ENCODE measurements around the gene FAM222A. TPM values are rescaled to one million over a fixed set of nuclear protein-coding genes. Genes with fewer than 3 reads are reported as not detected.

FAM222A gene
- total RNA-seq, 1 experiment from 2014 or later: 1.6 TPM

DNA sequence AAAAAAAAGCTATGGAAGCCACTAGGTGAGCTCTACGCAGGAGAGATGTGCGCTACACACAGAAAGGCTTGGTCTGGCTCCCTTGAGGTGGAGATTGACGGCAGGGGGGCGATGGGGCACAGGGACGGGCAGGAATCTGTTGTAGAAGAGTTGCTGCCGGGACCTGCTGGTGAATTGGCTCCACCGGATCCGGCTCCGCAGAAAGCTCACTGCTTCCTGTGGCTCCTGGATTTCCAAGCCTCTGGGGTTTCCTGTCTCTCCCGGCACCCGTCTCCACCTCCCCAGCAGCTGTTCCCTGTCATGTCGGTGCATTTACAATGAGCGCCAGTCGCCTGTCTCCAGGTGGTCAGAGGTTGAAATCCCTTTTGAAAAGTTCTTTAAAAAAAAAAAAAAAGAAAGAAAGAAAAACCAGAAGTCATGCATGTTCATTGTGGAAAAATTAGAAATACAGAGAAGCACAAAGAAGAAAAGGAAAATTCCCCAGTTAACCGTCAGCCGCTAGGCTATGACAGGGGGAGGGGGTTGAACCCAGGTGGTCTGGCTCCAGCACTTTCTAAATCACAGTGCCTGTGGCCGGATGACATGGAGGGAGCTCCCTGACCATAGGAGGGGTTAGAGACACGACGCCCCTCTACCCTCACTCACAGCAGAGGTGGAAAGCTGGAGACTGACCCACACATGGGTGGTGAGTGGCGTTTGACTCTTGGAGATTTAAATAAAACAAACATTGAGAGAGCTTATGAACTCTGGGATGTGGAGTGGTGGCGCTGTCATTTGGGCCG is 20.8 kb downstream of the FAM222A start:
- H3K4me3 Mint-ChIP-seq: peak overlapping the region; percentile 48
- peaks cover 34% of the 10 kb centered on the region for H3K4me1 Mint-ChIP-seq
- ChIA-PET CTCF (interaction anchor here (0.6 to 3.0 kb wide), 13 partner anchors 12 to 215 kb away, joined by 3 to 28 read pairs (median 5); partner anchors contain the start of gene FAM222A), POLR2A (interaction anchor here (0.6 to 0.8 kb wide), 3 partner anchors 21 to 716 kb away, joined by 3 to 4 read pairs (median 3); partner anchors contain the start of genes ARPC3 and FAM222A)
- no peaks in the 10 kb centered on the region for H3K36me3 Mint-ChIP-seq
- DNase-seq (ENCODE audit: low spot score) (peak; percentile 62), ATAC-seq (peak; percentile 62)
- TF ChIP-seq HMGA2 (CRISPR knock-in tag; IDR thresholded peaks at IDR 0.05): no peak
- TF ChIP-seq ZNF219 (CRISPR knock-in tag; IDR thresholded peaks at IDR 0.05; ENCODE audit: borderline replicate concordance): no peak
- TF ChIP-seq, protein P1, sequence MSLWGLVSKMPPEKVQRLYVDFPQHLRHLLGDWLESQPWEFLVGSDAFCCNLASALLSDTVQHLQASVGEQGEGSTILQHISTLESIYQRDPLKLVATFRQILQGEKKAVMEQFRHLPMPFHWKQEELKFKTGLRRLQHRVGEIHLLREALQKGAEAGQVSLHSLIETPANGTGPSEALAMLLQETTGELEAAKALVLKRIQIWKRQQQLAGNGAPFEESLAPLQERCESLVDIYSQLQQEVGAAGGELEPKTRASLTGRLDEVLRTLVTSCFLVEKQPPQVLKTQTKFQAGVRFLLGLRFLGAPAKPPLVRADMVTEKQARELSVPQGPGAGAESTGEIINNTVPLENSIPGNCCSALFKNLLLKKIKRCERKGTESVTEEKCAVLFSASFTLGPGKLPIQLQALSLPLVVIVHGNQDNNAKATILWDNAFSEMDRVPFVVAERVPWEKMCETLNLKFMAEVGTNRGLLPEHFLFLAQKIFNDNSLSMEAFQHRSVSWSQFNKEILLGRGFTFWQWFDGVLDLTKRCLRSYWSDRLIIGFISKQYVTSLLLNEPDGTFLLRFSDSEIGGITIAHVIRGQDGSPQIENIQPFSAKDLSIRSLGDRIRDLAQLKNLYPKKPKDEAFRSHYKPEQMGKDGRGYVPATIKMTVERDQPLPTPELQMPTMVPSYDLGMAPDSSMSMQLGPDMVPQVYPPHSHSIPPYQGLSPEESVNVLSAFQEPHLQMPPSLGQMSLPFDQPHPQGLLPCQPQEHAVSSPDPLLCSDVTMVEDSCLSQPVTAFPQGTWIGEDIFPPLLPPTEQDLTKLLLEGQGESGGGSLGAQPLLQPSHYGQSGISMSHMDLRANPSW (CRISPR knock-in tag; conservative IDR thresholded peaks at IDR 0.05; ENCODE audit: low read depth): no peak
- TF ChIP-seq, protein P2, sequence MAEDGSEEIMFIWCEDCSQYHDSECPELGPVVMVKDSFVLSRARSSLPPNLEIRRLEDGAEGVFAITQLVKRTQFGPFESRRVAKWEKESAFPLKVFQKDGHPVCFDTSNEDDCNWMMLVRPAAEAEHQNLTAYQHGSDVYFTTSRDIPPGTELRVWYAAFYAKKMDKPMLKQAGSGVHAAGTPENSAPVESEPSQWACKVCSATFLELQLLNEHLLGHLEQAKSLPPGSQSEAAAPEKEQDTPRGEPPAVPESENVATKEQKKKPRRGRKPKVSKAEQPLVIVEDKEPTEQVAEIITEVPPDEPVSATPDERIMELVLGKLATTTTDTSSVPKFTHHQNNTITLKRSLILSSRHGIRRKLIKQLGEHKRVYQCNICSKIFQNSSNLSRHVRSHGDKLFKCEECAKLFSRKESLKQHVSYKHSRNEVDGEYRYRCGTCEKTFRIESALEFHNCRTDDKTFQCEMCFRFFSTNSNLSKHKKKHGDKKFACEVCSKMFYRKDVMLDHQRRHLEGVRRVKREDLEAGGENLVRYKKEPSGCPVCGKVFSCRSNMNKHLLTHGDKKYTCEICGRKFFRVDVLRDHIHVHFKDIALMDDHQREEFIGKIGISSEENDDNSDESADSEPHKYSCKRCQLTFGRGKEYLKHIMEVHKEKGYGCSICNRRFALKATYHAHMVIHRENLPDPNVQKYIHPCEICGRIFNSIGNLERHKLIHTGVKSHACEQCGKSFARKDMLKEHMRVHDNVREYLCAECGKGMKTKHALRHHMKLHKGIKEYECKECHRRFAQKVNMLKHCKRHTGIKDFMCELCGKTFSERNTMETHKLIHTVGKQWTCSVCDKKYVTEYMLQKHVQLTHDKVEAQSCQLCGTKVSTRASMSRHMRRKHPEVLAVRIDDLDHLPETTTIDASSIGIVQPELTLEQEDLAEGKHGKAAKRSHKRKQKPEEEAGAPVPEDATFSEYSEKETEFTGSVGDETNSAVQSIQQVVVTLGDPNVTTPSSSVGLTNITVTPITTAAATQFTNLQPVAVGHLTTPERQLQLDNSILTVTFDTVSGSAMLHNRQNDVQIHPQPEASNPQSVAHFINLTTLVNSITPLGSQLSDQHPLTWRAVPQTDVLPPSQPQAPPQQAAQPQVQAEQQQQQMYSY (CRISPR knock-in tag; IDR thresholded peaks at IDR 0.05): peak; percentile 95
- no peaks in the 10 kb centered on the region for H3K9me3 Mint-ChIP-seq
- peak overlapping the region; percentile 15; the same call in 1 of the 2 replicates for H3K27ac Mint-ChIP-seq
- no peaks in the 10 kb centered on the region for H3K27me3 Mint-ChIP-seq (ENCODE audit: low read depth)

DNA sequence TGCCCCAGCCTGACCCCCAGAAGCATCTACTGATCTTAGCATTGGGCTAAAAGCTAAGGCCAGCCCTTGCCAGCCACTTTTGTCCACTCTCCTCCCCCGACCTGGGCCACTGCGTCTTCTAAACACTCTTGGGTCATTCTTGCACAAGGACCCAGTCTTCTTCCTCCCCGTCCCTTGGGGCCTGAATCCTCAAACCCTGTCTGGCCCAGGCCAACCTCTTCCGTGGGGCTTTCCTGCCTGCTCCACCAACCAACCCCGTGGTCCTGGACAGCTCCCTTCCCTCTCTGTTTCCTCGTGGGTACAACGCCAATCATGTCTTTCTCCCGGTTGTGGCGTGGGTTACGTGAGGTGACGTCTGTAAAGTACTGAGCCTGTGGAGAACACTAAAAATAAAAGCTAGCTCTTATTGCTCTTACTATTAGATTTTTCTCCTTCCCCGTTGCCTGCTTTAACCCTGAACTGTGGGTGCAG is 21.5 kb downstream of the FAM222A start:
- H3K27ac Mint-ChIP-seq: no peak overlapping the region
- DNase-seq (ENCODE audit: low spot score): peak; percentile 11
- POLR2A ChIA-PET: interaction anchor here (0.8 kb wide), 1 partner anchor 21 kb away, joined by 3 read pairs; the partner anchor contains the start of gene FAM222A
- CTCF ChIA-PET: interaction anchor here (0.6 to 3.0 kb wide), 11 partner anchors 12 to 216 kb away, joined by 3 to 28 read pairs (median 10); partner anchors contain the start of gene FAM222A
- no peaks in the 10 kb centered on the region for H3K36me3 Mint-ChIP-seq
- TF ChIP-seq FOXP1 (CRISPR knock-in tag; IDR thresholded peaks at IDR 0.05; ENCODE audit: borderline replicate concordance) (no peak), OVOL2 (CRISPR knock-in tag; IDR thresholded peaks at IDR 0.05; ENCODE audit: borderline replicate concordance) (no peak), PRRX2 (CRISPR knock-in tag; IDR thresholded peaks at IDR 0.05) (no peak)
- TF ChIP-seq, protein P3, sequence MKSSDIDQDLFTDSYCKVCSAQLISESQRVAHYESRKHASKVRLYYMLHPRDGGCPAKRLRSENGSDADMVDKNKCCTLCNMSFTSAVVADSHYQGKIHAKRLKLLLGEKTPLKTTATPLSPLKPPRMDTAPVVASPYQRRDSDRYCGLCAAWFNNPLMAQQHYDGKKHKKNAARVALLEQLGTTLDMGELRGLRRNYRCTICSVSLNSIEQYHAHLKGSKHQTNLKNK (CRISPR knock-in tag; IDR thresholded peaks at IDR 0.05): no peak
- H3K4me1 Mint-ChIP-seq: peaks cover 34% of the 10 kb centered on the region
- no peak overlapping the region for H3K4me3 Mint-ChIP-seq
- no peaks in the 10 kb centered on the region for H3K27me3 Mint-ChIP-seq (ENCODE audit: low read depth)
- no peaks in the 10 kb centered on the region for H3K9me3 Mint-ChIP-seq
- ATAC-seq: no peak

DNA sequence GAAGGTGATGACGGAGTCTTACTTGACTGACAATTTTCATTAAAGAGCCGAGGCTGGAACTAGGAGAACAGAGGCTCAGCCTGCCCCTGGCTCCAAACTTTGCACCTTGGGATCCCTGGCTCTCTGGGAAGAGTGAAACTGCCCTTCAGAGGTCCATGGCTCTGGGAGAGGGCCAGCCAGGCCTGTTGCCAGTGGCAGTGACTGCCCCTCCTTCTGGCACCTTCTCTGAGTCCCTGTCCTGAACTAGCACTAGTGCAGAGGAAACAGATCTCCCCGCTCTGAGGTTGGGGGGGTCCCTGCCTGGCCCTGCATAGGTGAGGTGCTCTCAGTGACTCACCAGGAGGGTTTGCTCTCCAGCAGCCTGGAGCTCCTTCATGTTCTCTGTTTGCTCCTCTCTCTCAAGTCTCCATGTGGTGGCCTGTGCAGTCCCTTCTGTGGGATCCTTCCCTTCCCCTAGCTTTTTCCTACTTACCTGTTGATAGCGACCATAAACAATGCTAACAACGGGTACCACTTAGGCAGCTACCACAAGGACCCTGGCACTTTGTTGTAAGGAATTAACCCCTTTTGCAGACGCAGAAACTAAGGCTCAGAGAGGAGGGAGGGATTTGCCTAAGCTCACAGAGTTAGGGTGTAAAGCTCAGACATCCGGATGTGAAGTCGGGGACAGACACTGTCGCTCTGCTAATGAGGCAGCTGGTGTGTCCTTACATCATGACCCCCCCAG is 22.4 kb downstream of the FAM222A start:
- Mint-ChIP-seq H3K4me1 (peaks cover 34% of the 10 kb centered on the region), H3K36me3 (no peaks in the 10 kb centered on the region), H3K9me3 (no peaks in the 10 kb centered on the region), H3K27me3 (ENCODE audit: low read depth) (no peaks in the 10 kb centered on the region), H3K4me3 (no peak overlapping the region), H3K27ac (no peak overlapping the region)
- ChIA-PET CTCF (interaction anchor here (0.6 to 5.4 kb wide), 7 partner anchors 16 to 304 kb away, joined by 3 to 50 read pairs (median 6); no protein-coding TSS in a partner anchor), POLR2A (no interaction called here)
- DNase-seq (ENCODE audit: low spot score) (peak; percentile 9), ATAC-seq (no peak)
- TF ChIP-seq, protein P4, sequence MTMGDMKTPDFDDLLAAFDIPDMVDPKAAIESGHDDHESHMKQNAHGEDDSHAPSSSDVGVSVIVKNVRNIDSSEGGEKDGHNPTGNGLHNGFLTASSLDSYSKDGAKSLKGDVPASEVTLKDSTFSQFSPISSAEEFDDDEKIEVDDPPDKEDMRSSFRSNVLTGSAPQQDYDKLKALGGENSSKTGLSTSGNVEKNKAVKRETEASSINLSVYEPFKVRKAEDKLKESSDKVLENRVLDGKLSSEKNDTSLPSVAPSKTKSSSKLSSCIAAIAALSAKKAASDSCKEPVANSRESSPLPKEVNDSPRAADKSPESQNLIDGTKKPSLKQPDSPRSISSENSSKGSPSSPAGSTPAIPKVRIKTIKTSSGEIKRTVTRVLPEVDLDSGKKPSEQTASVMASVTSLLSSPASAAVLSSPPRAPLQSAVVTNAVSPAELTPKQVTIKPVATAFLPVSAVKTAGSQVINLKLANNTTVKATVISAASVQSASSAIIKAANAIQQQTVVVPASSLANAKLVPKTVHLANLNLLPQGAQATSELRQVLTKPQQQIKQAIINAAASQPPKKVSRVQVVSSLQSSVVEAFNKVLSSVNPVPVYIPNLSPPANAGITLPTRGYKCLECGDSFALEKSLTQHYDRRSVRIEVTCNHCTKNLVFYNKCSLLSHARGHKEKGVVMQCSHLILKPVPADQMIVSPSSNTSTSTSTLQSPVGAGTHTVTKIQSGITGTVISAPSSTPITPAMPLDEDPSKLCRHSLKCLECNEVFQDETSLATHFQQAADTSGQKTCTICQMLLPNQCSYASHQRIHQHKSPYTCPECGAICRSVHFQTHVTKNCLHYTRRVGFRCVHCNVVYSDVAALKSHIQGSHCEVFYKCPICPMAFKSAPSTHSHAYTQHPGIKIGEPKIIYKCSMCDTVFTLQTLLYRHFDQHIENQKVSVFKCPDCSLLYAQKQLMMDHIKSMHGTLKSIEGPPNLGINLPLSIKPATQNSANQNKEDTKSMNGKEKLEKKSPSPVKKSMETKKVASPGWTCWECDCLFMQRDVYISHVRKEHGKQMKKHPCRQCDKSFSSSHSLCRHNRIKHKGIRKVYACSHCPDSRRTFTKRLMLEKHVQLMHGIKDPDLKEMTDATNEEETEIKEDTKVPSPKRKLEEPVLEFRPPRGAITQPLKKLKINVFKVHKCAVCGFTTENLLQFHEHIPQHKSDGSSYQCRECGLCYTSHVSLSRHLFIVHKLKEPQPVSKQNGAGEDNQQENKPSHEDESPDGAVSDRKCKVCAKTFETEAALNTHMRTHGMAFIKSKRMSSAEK (CRISPR knock-in tag; IDR thresholded peaks at IDR 0.05; ENCODE audit: borderline replicate concordance): no peak
- TF ChIP-seq SOX15 (CRISPR knock-in tag; IDR thresholded peaks at IDR 0.05) (no peak), MYBL2 (CRISPR knock-in tag; IDR thresholded peaks at IDR 0.05) (no peak)

Measured in WTC11 (cell line).